ENCODE measurements around the gene ASB3. TPM values are rescaled to one million over a fixed set of nuclear protein-coding genes. Genes with fewer than 3 reads are reported as not detected.

Gene ASB3
- total RNA-seq, 2 donors from 2014 or later = 37.9 to 40.3 TPM

DNA sequence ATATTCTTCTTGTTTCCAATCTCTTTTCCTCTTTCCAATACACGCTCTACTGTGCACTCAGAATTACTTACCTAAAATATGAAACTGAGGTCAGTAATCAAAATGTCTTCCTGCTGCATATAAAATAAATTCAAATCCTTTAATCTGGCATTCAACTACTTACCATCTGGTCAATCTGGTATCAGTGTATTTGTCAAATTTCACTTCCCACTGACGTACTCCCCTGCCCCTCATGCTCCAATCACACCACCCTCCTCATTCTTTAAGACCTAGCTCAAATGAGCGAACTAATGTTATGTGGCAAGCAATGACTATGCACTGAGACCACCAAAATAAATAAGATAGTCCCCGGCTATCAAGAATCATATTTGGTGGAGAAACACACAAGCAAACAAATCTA is 6.7 kb downstream of the ASB3 start:
- Mint-ChIP-seq H3K4me1 (peaks cover 21% of the 10 kb centered on the region), H3K27ac (peak overlapping the region; percentile 23), H3K4me3 (no peak overlapping the region), H3K27me3 (ENCODE audit: insufficient read depth) (no peaks in the 10 kb centered on the region), H3K36me3 (ENCODE audit: low read depth) (peaks cover 35% of the 10 kb centered on the region), H3K9me3 (no peaks in the 10 kb centered on the region)
- no peak overlapping the region for H3K9ac ChIP-seq (ENCODE audit: extremely low read depth, low read length, poor library complexity, severe bottlenecking)
- DNase-seq = no peak
- no peaks in the 10 kb centered on the region for H3K9me3 ChIP-seq (ENCODE audit: control insufficient read depth, low read length)
- H3K4me3 ChIP-seq (ENCODE audit: low read length) = no peak overlapping the region
- H3K4me1 ChIP-seq (ENCODE audit: control insufficient read depth, insufficient read depth, low read length) = peaks cover 2% of the 10 kb centered on the region
- H3K36me3 ChIP-seq (ENCODE audit: control insufficient read depth, insufficient read depth, low read length) = peaks cover 31% of the 10 kb centered on the region
- TF ChIP-seq, protein P1, sequence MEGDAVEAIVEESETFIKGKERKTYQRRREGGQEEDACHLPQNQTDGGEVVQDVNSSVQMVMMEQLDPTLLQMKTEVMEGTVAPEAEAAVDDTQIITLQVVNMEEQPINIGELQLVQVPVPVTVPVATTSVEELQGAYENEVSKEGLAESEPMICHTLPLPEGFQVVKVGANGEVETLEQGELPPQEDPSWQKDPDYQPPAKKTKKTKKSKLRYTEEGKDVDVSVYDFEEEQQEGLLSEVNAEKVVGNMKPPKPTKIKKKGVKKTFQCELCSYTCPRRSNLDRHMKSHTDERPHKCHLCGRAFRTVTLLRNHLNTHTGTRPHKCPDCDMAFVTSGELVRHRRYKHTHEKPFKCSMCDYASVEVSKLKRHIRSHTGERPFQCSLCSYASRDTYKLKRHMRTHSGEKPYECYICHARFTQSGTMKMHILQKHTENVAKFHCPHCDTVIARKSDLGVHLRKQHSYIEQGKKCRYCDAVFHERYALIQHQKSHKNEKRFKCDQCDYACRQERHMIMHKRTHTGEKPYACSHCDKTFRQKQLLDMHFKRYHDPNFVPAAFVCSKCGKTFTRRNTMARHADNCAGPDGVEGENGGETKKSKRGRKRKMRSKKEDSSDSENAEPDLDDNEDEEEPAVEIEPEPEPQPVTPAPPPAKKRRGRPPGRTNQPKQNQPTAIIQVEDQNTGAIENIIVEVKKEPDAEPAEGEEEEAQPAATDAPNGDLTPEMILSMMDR (conservative IDR thresholded peaks at IDR 0.05) = no peak
- H3K27me3 ChIP-seq (ENCODE audit: control insufficient read depth, insufficient read depth, low read length, poor library complexity, severe bottlenecking) = no peaks in the 10 kb centered on the region
- WGBS, 2 experiments (ENCODE audit: insufficient coverage in 1 of 2, insufficient read length in 1 of 2) = 94 to 96% methylated on average over 2 to 4 of the region's 4 CpGs
- no peak overlapping the region for H3K27ac ChIP-seq (ENCODE audit: low read depth, low read length)

DNA sequence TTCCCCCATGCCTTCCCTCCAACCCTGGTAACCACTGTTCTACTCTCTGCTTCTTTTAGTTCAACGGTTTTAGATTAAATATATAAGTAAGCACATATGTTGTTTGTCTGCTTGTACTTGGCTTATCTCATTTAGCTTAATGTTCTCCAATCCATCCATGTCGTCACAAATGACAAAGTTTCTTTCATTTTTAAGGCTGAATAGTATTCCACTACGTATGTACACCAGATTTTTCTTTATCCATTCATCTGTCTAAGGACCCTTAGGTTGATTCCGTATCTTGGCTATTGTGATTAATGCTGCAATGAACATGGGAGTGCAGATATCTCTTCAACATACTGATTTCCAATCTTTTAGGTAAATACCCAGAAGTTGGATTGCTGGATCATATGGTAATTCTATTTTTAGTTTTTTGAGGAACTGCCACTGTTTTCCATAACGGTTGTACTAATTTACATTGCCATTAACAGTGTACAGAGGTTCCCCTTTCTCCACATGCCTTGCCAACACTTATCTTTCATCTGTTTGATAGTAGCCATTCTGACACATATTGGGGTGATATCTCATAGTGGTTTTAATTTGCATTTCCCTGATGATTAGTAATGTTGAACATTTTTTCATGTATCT is 8.1 kb downstream of the ASB3 start:
- Histone ChIP-seq H3K9me3 (ENCODE audit: control insufficient read depth, low read length) (no peaks in the 10 kb centered on the region), H3K9ac (ENCODE audit: extremely low read depth, low read length, poor library complexity, severe bottlenecking) (no peak overlapping the region), H3K36me3 (ENCODE audit: control insufficient read depth, insufficient read depth, low read length) (peaks cover 42% of the 10 kb centered on the region), H3K4me1 (ENCODE audit: control insufficient read depth, insufficient read depth, low read length) (peaks cover 2% of the 10 kb centered on the region), H3K27ac (ENCODE audit: low read depth, low read length) (no peak overlapping the region), H3K4me3 (ENCODE audit: low read length) (no peak overlapping the region), H3K27me3 (ENCODE audit: control insufficient read depth, insufficient read depth, low read length, poor library complexity, severe bottlenecking) (no peaks in the 10 kb centered on the region)
- Mint-ChIP-seq H3K27ac (no peak overlapping the region), H3K36me3 (ENCODE audit: low read depth) (peaks cover 43% of the 10 kb centered on the region), H3K27me3 (ENCODE audit: insufficient read depth) (no peaks in the 10 kb centered on the region), H3K9me3 (no peaks in the 10 kb centered on the region), H3K4me3 (no peak overlapping the region), H3K4me1 (peaks cover 9% of the 10 kb centered on the region)
- 97 to 100% methylated on average over 1 to 4 of the region's 5 CpGs for WGBS, 2 experiments (ENCODE audit: insufficient coverage in 1 of 2, insufficient read length in 1 of 2)
- TF ChIP-seq, protein P1 (conservative IDR thresholded peaks at IDR 0.05) = no peak
- DNase-seq = no peak

DNA sequence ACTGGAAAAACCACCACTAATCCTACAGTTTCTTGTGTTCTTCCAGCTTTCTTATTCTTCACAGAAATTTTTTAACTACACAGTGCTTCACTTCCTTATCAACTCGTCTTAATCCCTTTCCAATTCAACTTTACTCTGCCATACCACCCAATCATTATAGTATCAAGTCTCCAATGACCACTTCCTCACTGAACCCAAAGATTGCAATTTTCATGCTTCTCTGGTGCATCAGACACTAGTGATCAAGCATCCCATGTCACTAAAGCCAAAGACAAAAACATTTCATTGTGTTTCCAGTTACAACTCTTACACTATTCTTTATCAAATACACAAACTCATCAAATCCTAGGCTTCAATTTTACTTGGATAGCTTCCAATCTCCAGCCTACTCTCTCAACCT is 9.6 kb downstream of the ASB3 start:
- Histone ChIP-seq H3K9me3 (ENCODE audit: control insufficient read depth, low read length) (no peaks in the 10 kb centered on the region), H3K4me1 (ENCODE audit: control insufficient read depth, insufficient read depth, low read length) (peaks cover 2% of the 10 kb centered on the region), H3K27me3 (ENCODE audit: control insufficient read depth, insufficient read depth, low read length, poor library complexity, severe bottlenecking) (no peaks in the 10 kb centered on the region), H3K9ac (ENCODE audit: extremely low read depth, low read length, poor library complexity, severe bottlenecking) (no peak overlapping the region), H3K27ac (ENCODE audit: low read depth, low read length) (no peak overlapping the region), H3K4me3 (ENCODE audit: low read length) (no peak overlapping the region), H3K36me3 (ENCODE audit: control insufficient read depth, insufficient read depth, low read length) (peaks cover 47% of the 10 kb centered on the region)
- H3K27ac Mint-ChIP-seq = no peak overlapping the region
- WGBS, 2 experiments (ENCODE audit: insufficient coverage in 1 of 2, insufficient read length in 1 of 2) = 83 to 100% methylated on average over 1 of the region's 1 CpG
- H3K4me1 Mint-ChIP-seq = peaks cover 3% of the 10 kb centered on the region
- H3K27me3 Mint-ChIP-seq (ENCODE audit: insufficient read depth) = no peaks in the 10 kb centered on the region
- peaks cover 43% of the 10 kb centered on the region for H3K36me3 Mint-ChIP-seq (ENCODE audit: low read depth)
- H3K4me3 Mint-ChIP-seq = no peak overlapping the region
- DNase-seq = no peak
- TF ChIP-seq, protein P1 (conservative IDR thresholded peaks at IDR 0.05) = no peak
- no peaks in the 10 kb centered on the region for H3K9me3 Mint-ChIP-seq
